ENCODE measurements around the gene MRPS31.
"Not testable (repeated sequence)": the region's sequence is repeated elsewhere in the genome, so short reads cannot be mapped to it uniquely, and the experiment has no call there.

MRPS31 gene

GRCh38 chr13:40790154-40790616, 19.2 kb upstream of the MRPS31 start:
- no peak for DNase-seq
- Histone ChIP-seq H3K27ac (ENCODE audit: insufficient read depth, low read length, poor library complexity, severe bottlenecking) (peak overlapping the region; percentile 63), H3K36me3 (ENCODE audit: control insufficient read depth, insufficient read depth, low read length) (peaks cover 4% of the 10 kb centered on the region), H3K9me3 (ENCODE audit: control insufficient read depth, low read length) (no peaks in the 10 kb centered on the region), H3K4me1 (ENCODE audit: control insufficient read depth, insufficient read depth, low read length, poor library complexity, severe bottlenecking) (peaks cover 8% of the 10 kb centered on the region), H3K27me3 (replicated peaks; ENCODE audit: control insufficient read depth, insufficient read depth, low read length, poor library complexity, severe bottlenecking) (no peaks in the 10 kb centered on the region), H3K4me3 (ENCODE audit: insufficient read depth, low read depth, low read length, poor library complexity, severe bottlenecking) (peak overlapping the region; percentile 60)

- peak within 1 kb of the TSS; percentile 60 for H3K4me3 ChIP-seq (ENCODE audit: insufficient read depth, low read depth, low read length, poor library complexity, severe bottlenecking)
Measured at GRCh38 chr13:40789275-40790153, 18.5 kb upstream of the MRPS31 start, which contains the start of gene SLC25A15. SLC25A15 (plus strand) TSS chr13:40789611; CDS start chr13:40793227, 3,616 bp downstream.

GRCh38 chr13:40788540-40789274, 17.7 kb upstream of the MRPS31 start:
- peak overlapping the region; percentile 63 for H3K27ac ChIP-seq (ENCODE audit: insufficient read depth, low read length, poor library complexity, severe bottlenecking)
- H3K36me3 ChIP-seq (ENCODE audit: control insufficient read depth, insufficient read depth, low read length); H3K4me1 ChIP-seq (ENCODE audit: control insufficient read depth, insufficient read depth, low read length, poor library complexity, severe bottlenecking); H3K9me3 ChIP-seq (ENCODE audit: control insufficient read depth, low read length); DNase-seq; H3K27me3 ChIP-seq (replicated peaks; ENCODE audit: control insufficient read depth, insufficient read depth, low read length, poor library complexity, severe bottlenecking): not testable (repeated sequence)
- peak overlapping the region; percentile 60 for H3K4me3 ChIP-seq (ENCODE audit: insufficient read depth, low read depth, low read length, poor library complexity, severe bottlenecking)

More at GRCh38 chr13:40789275-40790153, 18.5 kb upstream of the MRPS31 start, which contains the start of gene SLC25A15:
- H3K27ac ChIP-seq (ENCODE audit: insufficient read depth, low read length, poor library complexity, severe bottlenecking), result peak within 1 kb of the TSS; percentile 63
- H3K9me3 ChIP-seq (ENCODE audit: control insufficient read depth, low read length), result no peaks in the 10 kb centered on the region
- H3K4me1 ChIP-seq (ENCODE audit: control insufficient read depth, insufficient read depth, low read length, poor library complexity, severe bottlenecking), result peaks cover 8% of the 10 kb centered on the region
- DNase-seq, result peak; percentile 49 to 66 (median 54)
- no peaks in the 10 kb centered on the region for H3K27me3 ChIP-seq (replicated peaks; ENCODE audit: control insufficient read depth, insufficient read depth, low read length, poor library complexity, severe bottlenecking)
- no peaks in the 10 kb centered on the region for H3K36me3 ChIP-seq (ENCODE audit: control insufficient read depth, insufficient read depth, low read length)

GRCh38 chr13:40787062-40787461, 16.1 kb upstream of the MRPS31 start:
- Histone ChIP-seq H3K4me1 (ENCODE audit: control insufficient read depth, insufficient read depth, low read length, poor library complexity, severe bottlenecking) (peaks cover 8% of the 10 kb centered on the region), H3K27me3 (replicated peaks; ENCODE audit: control insufficient read depth, insufficient read depth, low read length, poor library complexity, severe bottlenecking) (no peaks in the 10 kb centered on the region), H3K9me3 (ENCODE audit: control insufficient read depth, low read length) (no peaks in the 10 kb centered on the region), H3K4me3 (ENCODE audit: insufficient read depth, low read depth, low read length, poor library complexity, severe bottlenecking) (no peak overlapping the region), H3K27ac (ENCODE audit: insufficient read depth, low read length, poor library complexity, severe bottlenecking) (no peak overlapping the region), H3K36me3 (ENCODE audit: control insufficient read depth, insufficient read depth, low read length) (no peaks in the 10 kb centered on the region)
- DNase-seq, result no peak

GRCh38 chr13:40786568-40786996, 15.6 kb upstream of the MRPS31 start:
- H3K27ac ChIP-seq (ENCODE audit: insufficient read depth, low read length, poor library complexity, severe bottlenecking), result no peak overlapping the region
- no peak for DNase-seq
- H3K4me3 ChIP-seq (ENCODE audit: insufficient read depth, low read depth, low read length, poor library complexity, severe bottlenecking), result no peak overlapping the region
- no peaks in the 10 kb centered on the region for H3K36me3 ChIP-seq (ENCODE audit: control insufficient read depth, insufficient read depth, low read length)
- no peaks in the 10 kb centered on the region for H3K27me3 ChIP-seq (replicated peaks; ENCODE audit: control insufficient read depth, insufficient read depth, low read length, poor library complexity, severe bottlenecking)
- peaks cover 8% of the 10 kb centered on the region for H3K4me1 ChIP-seq (ENCODE audit: control insufficient read depth, insufficient read depth, low read length, poor library complexity, severe bottlenecking)
- no peaks in the 10 kb centered on the region for H3K9me3 ChIP-seq (ENCODE audit: control insufficient read depth, low read length)

- DNase-seq, result no peak
- Histone ChIP-seq H3K4me1 (ENCODE audit: control insufficient read depth, insufficient read depth, low read length, poor library complexity, severe bottlenecking) (peaks cover 6% of the 10 kb centered on the region), H3K27me3 (replicated peaks; ENCODE audit: control insufficient read depth, insufficient read depth, low read length, poor library complexity, severe bottlenecking) (no peaks in the 10 kb centered on the region), H3K4me3 (ENCODE audit: insufficient read depth, low read depth, low read length, poor library complexity, severe bottlenecking) (no peak overlapping the region), H3K9me3 (ENCODE audit: control insufficient read depth, low read length) (no peaks in the 10 kb centered on the region), H3K36me3 (ENCODE audit: control insufficient read depth, insufficient read depth, low read length) (no peaks in the 10 kb centered on the region), H3K27ac (ENCODE audit: insufficient read depth, low read length, poor library complexity, severe bottlenecking) (no peak overlapping the region)
Measured at GRCh38 chr13:40784540-40784939, 13.6 kb upstream of the MRPS31 start.

- not testable (repeated sequence) for H3K36me3 ChIP-seq (ENCODE audit: control insufficient read depth, insufficient read depth, low read length); DNase-seq; H3K9me3 ChIP-seq (ENCODE audit: control insufficient read depth, low read length); H3K27ac ChIP-seq (ENCODE audit: insufficient read depth, low read length, poor library complexity, severe bottlenecking); H3K27me3 ChIP-seq (replicated peaks; ENCODE audit: control insufficient read depth, insufficient read depth, low read length, poor library complexity, severe bottlenecking); H3K4me3 ChIP-seq (ENCODE audit: insufficient read depth, low read depth, low read length, poor library complexity, severe bottlenecking); H3K4me1 ChIP-seq (ENCODE audit: control insufficient read depth, insufficient read depth, low read length, poor library complexity, severe bottlenecking)
Measured at GRCh38 chr13:40782971-40783370, 12.0 kb upstream of the MRPS31 start.

- Histone ChIP-seq H3K4me3 (ENCODE audit: insufficient read depth, low read depth, low read length, poor library complexity, severe bottlenecking) (no peak overlapping the region), H3K27me3 (replicated peaks; ENCODE audit: control insufficient read depth, insufficient read depth, low read length, poor library complexity, severe bottlenecking) (no peaks in the 10 kb centered on the region), H3K36me3 (ENCODE audit: control insufficient read depth, insufficient read depth, low read length) (no peaks in the 10 kb centered on the region), H3K27ac (ENCODE audit: insufficient read depth, low read length, poor library complexity, severe bottlenecking) (no peak overlapping the region), H3K9me3 (ENCODE audit: control insufficient read depth, low read length) (no peaks in the 10 kb centered on the region), H3K4me1 (ENCODE audit: control insufficient read depth, insufficient read depth, low read length, poor library complexity, severe bottlenecking) (peaks cover 11% of the 10 kb centered on the region)
- no peak for DNase-seq
Measured at GRCh38 chr13:40781717-40782116, 10.7 kb upstream of the MRPS31 start.

- H3K27me3 ChIP-seq (replicated peaks; ENCODE audit: control insufficient read depth, insufficient read depth, low read length, poor library complexity, severe bottlenecking), result no peaks in the 10 kb centered on the region
- no peak overlapping the region for H3K4me3 ChIP-seq (ENCODE audit: insufficient read depth, low read depth, low read length, poor library complexity, severe bottlenecking)
- no peak overlapping the region for H3K27ac ChIP-seq (ENCODE audit: insufficient read depth, low read length, poor library complexity, severe bottlenecking)
- no peak for DNase-seq
- peaks cover 19% of the 10 kb centered on the region for H3K4me1 ChIP-seq (ENCODE audit: control insufficient read depth, insufficient read depth, low read length, poor library complexity, severe bottlenecking)
- H3K36me3 ChIP-seq (ENCODE audit: control insufficient read depth, insufficient read depth, low read length), result no peaks in the 10 kb centered on the region
- H3K9me3 ChIP-seq (ENCODE audit: control insufficient read depth, low read length), result no peaks in the 10 kb centered on the region
Measured at GRCh38 chr13:40780822-40781401, 9.9 kb upstream of the MRPS31 start.

Data from effector memory CD4-positive, alpha-beta T cell (primary cell).